HG02642 (cell line): ENCODE results near the gene KRTAP19-3.
"Not testable (repeated sequence)": the region's sequence is repeated elsewhere in the genome, so short reads cannot be mapped to it uniquely, and the experiment has no call there.

Source experiments
- ATAC-seq: cut with Tn5 transposase; IDR thresholded peaks from one replicate; pipeline ENCODE4 v1.9.1; 2021; ENCODE audit warnings: mild to moderate bottlenecking; ENCODE audit not compliant: unreplicated experiment, poor library complexity

KRTAP19-3 gene

DNA sequence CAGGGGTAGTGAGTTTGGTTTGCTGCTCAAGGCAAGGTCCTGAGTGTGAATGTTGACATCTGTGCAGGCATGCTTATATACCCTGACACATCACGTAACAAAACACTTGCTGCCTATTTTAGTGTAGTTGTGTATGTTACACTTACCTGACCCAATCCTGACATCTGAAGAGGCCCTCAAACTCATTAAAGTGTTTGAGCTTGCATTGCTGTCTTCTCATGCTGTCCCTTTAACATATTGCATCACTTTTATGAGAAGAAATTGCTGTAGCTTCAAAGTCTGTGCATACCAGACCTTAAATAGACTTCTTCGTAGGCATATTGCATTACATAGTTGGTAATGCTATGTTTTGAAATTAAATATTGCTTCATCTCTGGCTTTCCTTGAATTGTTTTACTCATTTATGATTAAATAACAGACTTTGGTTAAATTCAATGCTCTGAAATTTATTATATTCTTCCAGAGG is at the start of gene KRTAP19-3:
Gene KRTAP19-3, minus strand, starts transcription at position 51 of the 466 bp plus-strand sequence. CDS start 56 bp downstream, outside the sequence.
- ATAC-seq = no peak

DNA sequence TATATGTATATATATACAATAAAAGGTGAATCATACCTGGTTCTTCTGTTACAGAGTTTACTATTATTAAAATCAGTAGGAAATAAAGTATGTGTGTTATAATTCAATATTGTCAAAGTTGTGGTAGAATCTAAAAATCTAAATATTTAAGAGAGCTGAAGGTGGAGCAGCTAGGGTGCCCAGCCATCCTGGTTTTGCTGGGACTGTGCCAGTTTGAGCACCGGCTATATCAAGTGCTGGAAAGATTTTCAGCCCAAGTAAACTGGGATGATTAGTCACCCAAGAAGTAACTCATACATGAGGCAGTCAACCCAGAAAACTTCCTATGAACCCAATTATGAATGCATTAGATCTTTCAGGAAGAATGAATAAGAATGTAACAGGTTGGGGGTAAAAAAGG is 27.1 kb upstream of the KRTAP19-3 start:
- no peak for ATAC-seq

DNA sequence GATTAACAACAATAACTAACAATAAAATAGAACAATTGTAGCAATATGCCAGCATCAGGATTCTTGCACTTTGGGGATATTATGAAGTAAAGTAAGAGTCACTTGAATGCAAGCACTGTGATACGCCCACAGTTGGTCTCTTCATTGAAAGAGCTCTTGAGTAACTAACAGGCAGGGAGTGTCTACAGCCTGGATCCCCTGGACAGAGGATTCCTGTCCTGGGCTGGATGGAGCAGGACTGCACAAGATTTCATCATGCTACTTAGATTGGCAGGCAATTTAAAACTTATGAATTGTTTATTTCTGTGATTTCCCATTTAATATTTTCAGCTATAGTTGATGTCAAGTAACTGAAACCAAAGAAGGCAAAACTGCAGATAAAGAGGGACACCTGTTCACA is 23.9 kb upstream of the KRTAP19-3 start:
- ATAC-seq = no peak

DNA sequence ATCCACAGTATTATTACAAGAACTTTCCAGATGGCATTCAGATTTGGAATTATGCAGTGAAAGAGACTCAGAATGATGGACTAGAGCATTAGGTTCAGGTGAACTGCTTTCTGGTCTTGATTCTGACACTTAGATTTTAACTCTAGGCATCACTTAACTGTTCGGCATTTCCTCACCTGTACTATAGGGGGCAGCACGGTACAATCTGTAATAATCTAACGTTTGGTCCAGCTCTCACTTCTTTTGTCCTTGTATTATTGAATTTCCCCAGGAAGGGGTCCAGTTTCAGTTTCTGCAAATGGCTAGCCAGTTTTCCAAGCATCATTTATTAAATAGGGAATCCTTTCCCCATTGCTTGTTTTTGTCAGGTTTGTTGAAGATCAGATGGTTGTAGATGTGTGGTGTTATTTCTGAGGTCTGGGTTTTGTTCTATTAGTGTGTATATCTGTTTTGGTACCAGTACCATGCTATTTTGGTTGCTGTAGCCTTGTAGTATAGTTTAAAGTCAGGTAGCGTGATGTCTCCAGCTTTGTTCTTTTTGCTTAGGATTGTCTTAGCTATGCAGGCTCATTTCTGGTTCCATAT is 13.9 kb upstream of the KRTAP19-3 start:
- not testable (repeated sequence) for ATAC-seq

DNA sequence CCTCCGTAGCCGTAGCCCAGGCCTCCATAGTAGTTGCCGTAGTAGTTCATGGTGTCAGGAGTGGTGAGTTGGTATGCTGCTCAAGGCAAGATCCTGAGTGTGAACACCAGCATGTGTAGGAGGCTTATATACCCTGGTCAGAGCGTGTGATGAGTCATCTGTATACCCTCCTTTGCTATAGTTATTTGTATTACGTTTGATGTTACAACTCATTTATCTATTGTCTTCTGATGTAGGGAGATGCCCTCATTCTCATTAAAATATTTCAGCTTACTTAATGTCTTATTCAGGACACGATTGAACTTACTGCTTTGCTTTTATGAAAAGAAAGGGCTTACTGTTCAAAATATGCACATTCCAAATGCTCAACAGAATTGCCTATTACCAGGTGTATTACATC is 10.2 kb upstream of the KRTAP19-3 start, which contains the start of gene KRTAP19-5:
Gene KRTAP19-5, minus strand, starts transcription at position 101 of the 400 bp plus-strand sequence. Its CDS starts 51 bp downstream, at position 50.
- ATAC-seq = no peak

DNA sequence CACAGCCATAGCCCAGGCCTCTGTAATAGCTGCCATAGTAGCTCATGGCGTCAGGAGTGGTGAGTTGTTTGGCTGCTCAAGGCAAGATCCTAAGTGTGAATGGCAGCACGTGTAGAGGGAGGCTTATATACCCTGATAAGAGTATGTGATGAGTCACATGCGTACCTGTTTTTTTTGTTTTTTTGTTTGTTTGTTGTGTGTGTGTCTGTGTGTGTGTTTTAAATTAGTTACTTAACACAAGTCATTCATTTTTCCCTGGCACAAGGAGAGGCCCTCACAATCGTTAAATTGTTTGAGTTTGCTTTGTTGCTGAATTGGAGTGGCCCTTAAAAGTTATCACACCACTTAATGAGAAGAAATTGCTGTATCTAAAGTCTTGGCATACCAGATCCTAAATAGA is 5.3 kb upstream of the KRTAP19-3 start, which contains the start of gene KRTAP19-4:
Gene KRTAP19-4, minus strand, starts transcription at position 101 of the 400 bp plus-strand sequence. Its CDS starts 55 bp downstream, at position 46.
- ATAC-seq = no peak

DNA sequence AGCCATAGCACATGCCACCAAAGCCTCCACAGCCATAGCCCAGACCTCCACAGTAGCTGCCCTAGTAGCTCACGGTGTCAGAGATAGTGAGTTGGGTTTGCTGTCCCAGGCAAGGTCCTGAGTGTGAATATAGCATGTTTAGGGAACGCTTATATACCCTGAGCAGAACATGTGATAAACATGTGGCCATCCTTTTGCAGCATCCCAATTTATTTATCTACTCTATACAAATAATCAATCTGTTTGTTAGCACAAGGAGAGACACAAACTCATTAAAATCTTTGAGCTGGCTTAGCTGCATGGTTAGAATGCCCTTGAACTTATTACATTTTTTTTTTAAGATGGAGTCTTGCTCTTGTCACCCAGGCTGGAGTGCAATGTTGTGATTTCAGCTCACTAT is 4.5 kb downstream of the KRTAP19-3 start, which contains the start of gene KRTAP19-2:
Gene KRTAP19-2, minus strand, starts transcription at position 101 of the 400 bp plus-strand sequence. Its CDS starts 88 bp downstream, at position 13.
- ATAC-seq = no peak

DNA sequence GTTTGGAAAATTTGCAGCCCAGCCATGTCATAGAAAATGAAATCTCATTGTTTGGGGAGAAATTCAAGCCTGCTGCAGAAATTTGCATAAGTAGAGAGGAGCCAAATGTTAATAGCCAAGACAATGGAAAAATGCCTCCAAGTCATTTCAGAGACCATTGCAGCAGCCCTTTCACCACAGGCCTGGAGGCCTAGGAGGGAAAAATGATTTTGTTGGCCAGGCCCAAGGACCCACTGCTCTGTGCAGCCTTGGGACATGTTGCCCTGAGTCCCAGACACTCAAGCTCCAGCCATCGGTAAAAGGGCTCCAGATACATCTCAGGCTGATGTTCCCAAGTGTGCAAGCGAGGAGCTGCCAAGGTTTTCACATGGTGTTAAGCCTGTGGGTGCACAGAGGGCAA is 5.6 kb downstream of the KRTAP19-3 start:
- ATAC-seq = no peak

DNA sequence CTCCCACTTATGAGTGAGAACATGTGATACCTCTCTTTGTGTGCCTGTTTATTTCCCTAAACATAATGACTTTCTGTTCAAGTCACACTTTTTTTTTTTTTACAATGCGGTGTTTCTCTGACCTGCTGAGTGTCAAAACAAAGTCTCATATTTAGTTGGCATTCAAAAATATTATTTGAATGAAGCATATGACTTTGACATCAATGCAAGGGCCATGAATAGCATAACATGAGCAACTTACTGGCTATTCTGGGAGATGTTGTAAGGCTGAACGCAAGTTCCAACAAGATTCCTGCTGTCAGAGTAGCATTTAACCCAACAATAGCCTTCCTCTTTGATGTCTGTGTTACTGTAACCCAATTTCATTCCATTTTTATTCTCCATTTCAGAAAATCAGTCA is 9.7 kb downstream of the KRTAP19-3 start:
- no peak for ATAC-seq

DNA sequence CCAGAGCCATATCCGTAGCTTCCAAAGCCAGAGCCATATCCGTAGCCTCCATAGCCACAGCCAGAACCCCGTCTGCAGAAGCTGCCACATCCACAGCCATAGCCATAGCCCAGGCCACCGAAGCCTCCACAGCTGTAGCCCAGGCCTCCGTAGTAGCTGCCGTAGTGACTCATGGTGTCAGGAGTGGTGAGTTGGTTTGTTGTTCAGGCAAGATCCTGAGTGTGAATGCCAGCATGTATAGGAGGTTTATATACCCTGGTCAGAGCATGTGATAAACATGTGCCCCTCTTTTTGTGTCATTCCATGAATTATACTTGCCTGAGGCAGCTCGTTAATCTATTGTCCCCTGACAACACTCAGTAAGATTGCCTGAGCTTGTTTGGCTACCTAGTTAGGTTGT is 11.7 kb downstream of the KRTAP19-3 start, which contains the start of gene KRTAP19-1:
Gene KRTAP19-1, minus strand, starts transcription at position 223 of the 400 bp plus-strand sequence. Its CDS starts 50 bp downstream, at position 173.
- no peak for ATAC-seq

DNA sequence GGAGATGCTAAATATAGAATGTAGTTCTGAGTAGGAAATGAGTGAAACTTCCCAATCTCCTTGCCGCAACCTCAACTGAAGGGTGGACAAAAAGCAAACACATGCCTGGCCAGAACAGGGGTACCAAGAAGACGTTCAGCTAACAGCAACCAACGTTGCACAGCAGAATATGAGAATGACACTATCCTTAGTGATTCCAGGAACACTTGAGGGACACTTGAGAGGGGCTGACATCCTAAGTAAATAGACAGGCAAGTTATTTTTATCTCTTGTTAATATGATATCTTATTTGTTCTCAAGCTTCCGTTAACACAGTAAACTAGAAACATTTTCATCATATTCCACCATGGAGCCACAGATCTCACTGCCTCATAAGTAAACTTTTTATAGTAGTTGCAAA is 12.6 kb downstream of the KRTAP19-3 start:
- no peak for ATAC-seq

DNA sequence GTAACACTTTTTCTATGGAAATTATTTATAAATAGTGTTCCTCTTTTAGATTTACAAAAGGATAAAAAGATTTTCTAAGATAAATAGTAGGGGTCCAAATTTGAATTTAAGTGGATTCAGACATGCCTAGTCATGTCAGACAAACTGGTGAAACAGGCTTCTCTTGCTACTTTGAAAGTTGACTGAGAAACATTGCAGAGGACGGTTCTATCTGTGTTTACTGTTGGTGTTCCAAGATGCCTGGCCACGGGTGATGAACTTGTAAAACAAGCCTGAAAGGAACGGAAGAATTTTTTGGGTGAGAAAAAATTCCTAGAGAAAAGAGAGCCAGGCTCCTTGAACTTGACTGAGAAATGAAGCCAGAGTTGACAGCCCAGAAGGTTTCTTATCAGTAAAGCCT is 13.8 kb downstream of the KRTAP19-3 start:
- ATAC-seq = no peak

DNA sequence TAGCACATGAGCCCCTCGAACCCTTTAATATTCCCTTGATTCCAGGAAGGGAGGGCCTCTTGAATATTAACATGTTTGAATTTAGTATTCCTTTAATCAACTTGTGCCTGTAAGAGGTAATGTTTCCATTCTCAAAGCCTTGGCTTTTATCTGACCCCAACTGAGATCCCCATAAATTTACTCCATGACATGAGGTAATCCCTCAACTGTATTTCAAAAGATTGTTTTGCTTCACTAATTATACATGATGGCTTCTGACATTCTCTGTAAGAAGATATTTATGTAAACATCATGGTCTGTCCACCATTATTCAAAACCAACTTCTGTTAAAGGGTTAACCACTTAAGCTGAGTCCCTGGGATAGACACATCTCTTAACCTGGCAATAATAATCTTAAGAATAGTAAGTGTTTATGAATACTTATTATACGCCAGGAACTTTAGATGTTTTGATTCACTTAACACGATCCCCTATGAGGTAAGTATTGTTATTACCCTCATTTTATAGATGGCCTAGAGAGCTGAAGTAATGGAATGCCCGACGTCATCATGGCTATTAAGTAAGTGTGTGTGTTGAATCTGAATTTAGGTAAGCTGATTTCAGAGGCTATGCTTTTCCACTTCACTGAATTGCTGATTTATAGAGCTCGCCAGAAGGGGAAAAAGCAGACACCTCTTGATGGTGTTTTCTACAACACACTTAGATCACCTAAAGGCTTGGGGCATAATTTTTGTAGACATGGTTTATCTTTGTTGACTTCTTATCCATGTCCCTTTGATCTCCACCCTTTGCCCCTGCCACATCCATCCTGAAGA is 22.7 kb downstream of the KRTAP19-3 start:
- ATAC-seq = no peak

DNA sequence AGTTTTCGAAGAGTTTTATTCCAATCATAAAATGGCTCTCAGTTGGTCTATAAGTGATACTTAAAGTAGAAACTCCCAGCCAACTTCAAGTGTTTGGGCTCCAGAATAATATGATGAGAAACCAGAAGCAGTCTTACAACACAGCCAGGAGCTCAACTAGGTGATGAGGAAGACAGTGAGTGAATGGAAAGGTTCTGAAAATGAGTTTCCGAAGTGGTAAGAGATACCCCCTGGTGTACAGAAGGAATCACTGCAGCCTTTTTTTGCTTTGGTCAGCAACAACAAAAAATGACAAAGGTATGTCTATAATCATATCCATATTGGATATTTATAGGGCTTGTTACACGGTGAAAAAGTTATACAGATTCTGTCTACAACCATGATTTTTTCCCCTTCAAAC is 28.1 kb downstream of the KRTAP19-3 start:
- ATAC-seq = no peak

DNA sequence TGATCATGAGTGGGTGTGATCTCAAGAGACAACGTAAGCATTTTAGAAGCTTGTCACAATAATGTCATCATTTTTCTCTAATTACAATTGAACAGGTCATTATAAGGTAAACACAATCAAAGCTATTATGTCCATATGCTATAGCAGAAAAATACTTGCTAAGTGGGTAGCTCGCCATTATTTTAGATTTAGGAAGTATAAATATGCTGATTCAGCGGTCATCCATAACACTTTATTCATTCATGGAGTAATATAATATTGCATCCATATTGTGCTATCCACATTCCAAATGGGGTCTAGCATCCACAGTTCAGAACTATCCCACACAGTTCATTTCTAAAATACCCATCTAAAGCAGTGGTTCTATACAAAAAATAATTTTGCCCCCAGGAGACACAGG is 43.3 kb downstream of the KRTAP19-3 start:
- no peak for ATAC-seq

DNA sequence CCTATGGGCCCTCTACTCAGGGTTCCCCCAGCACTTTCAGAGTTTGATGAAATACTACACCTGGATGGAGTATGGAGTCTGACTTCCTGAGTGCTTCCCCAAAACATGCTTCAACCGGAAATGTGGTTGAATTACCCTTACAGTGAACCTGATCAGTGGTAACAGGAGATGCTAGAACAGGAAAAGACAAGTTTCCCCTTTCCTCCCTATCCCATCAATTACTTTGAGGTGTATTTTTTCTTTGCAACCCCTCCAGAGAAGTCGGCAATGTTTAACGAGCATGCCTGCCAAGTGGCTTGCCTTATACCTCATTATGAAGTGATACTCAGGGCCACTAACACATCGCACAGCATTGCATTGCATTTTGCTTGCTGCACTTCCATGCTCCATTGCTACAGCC is 44.8 kb downstream of the KRTAP19-3 start:
- no peak for ATAC-seq

DNA sequence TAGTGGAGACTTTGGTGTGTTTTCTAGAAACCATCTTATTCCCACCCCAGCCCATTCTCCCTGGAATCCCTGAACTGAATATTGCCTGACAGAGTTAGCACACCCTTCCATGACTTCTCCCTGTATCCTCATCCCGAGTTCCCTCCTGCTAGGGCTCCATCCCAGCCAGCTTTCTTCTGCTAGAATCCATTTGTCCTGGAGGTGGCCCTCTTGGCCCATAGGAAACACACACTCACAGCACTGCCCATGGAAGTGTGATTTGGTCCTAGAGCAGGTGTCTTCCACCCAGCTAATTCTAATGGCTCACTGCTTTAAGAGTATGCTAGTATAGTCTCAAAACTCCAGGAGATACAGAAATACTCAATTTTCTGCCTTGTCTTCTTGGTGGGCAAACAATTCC is 47.6 kb downstream of the KRTAP19-3 start:
- no peak for ATAC-seq

DNA sequence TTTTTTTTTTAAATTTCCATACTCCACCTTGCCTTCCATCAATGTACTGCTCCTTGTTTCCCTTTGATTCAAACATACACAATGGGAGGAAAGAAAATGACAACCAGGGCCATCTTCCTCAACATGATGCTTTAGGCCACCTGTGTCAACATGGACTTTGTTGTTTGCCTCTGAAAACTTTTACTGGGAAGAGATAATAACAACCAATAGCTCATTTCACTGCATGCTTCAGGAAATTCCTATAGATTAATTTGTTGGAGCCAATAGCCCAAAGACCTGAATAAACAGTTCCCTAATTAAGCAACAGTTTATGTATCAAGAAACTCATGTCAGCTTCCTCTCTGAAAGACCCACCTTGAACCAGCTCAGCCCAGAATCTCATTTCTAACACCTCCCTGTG is 48.6 kb downstream of the KRTAP19-3 start:
- ATAC-seq = no peak
